Measurements from ENCODE around the gene CTRL.
A peak's percentile ranks its signal among the peaks of the same experiment; 100 is the strongest.

Gene CTRL

DNA sequence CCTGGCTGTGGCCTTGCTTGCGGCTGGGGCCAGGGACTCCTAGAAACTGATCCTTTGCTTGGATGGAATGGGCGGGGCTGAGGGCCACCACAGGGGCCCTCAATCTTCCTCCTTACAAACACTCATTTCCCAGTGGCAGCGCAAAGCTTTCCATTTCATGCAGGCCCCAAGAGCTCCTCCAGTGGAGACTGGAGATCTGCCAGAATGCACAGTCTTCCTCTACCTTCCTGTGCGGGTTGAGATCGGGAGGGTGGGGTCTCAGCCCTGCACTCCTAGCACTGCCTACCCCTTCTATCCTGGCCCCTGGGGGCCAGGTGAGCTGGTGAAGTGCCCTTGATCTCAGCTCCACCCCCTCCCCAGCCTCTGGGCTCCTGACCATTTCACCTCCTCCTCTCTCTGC, 45.3 kb downstream of the CTRL start:
- DNase-seq (ENCODE audit: low spot score), result no peak

GRCh38 chr16:67885976-67886375, 45.7 kb downstream of the CTRL start:
- DNase-seq (ENCODE audit: low spot score), result no peak

DNA sequence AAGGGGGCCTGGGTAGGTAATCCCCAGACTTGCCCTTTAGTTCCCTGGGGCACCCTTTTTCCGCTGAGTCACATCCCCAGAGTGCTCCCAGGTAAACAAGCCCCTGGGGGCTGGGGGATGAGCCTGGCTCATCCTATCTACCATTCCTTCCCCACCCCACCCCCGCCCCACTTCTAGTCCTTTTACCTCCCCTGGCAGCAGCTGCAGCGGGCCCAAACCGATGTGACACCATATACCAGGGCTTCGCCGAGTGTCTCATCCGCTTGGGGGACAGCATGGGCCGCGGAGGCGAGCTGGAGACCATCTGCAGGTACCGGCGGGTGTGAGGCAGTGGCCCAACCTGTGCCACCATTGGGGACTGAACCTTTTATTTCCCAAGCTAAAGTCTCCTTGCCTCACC, 46.1 kb downstream of the CTRL start:
- no peak for DNase-seq (ENCODE audit: low spot score)

- DNase-seq (ENCODE audit: low spot score), result no peak
Observed at GRCh38 chr16:67884684-67885083, 47.0 kb downstream of the CTRL start, which contains the start of gene NRN1L. NRN1L (plus strand) TSS chr16:67884885; CDS start chr16:67884904, 19 bp downstream.

DNA sequence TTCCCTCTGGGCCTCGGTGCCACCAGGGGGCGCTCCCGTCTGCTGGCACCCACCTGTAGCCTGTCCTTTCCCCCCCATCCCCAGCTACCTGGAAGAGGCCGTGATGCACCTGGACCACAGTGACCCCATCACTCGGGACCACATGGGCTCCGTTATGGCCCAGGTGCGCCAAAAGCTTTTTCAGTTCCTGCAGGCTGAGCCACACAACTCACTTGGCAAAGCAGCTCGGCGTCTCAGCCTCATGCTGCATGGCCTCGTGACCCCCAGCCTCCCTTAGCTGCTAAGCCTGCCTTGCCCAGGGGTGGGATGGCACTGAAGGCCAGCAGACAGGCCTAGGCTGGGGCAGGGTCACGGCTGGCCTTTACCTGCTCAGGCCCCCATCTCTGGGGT, 47.8 kb downstream of the CTRL start:
- DNase-seq (ENCODE audit: low spot score), result peak; percentile 72

DNA sequence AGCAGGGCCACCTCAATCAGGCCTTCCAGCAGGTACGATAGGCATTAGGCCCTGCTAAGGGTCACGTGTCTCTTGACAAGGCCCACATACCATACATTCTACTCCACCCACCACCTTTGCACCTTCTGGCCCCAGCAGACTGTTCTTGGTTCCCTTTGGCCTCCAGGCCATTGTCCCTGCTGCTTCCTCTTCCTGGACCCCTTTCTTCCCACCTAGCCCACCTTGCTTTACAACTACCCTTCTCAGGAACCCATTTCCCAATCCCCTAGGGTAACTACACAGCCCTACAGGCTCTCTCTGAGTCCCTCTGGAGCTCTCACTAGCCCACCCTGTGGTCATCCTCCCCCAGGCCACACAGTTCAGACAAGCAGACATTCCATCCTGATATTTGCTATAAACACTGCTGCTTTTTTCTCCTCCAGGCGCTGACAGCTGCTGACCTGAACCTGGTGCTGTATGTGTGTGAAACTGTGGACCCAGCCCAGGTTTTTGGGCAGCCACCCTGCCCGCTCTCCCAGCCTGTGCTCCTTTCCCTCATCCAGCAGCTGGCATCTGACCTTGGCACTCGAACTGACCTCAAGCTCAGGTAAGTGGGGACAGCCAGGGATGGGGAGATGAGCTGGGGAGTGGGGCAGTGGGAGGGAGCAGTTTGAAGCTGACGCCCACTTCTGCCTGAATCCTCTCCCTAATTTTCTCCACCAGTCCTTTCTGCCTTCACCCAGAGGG, 48.4 kb downstream of the CTRL start:
- no peak for DNase-seq (ENCODE audit: low spot score)

DNA sequence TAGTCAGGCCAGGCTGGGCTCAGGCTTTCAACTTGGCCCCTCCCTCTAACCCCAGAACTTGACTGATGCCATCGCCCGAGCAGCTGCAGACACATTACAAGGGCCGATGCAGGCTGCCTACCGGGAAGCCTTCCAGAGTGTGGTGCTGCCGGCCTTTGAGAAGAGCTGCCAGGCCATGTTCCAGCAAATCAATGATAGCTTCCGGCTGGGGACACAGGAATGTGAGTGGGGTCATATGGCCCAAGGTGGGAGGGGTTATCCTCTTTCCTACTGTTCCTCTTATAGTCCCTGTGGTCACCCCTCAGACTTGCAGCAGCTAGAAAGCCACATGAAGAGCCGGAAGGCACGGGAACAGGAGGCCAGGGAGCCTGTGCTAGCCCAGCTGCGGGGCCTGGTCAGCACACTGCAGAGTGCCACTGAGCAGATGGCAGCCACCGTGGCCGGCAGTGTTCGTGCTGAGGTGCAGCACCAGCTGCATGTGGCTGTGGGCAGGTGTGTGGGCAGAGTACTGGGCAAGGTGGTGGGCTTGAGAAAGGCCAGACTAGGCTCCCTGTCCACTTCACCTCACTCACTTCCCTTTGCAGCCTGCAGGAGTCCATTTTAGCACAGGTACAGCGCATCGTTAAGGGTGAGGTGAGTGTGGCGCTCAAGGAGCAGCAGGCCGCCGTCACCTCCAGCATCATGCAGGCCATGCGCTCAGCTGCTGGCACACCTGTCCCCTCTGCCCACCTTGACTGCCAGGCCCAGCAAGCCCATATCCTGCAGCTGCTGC, 49.1 kb downstream of the CTRL start:
- no peak for DNase-seq (ENCODE audit: low spot score)

DNA sequence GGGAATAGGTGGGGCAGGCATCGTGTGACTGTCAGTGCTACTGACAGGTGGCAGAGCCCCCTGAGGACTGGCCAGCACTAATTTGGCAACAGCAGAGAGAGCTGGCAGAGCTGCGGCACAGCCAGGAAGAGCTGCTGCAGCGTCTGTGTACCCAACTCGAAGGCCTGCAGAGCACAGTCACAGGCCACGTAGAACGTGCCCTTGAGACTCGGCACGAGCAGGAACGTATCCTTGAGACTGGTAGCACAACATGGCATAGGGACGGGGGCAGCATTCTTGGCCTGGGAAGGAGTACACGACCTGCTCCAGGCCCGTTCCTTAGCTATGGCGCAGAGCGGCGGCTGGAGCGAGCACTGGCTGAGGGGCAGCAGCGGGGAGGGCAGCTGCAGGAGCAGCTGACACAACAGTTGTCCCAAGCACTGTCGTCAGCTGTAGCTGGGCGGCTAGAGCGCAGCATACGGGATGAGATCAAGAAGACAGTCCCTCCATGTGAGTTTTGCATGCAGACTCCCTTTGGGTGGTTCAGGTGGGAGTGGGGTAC, 50.0 kb downstream of the CTRL start:
- no peak for DNase-seq (ENCODE audit: low spot score)

DNA sequence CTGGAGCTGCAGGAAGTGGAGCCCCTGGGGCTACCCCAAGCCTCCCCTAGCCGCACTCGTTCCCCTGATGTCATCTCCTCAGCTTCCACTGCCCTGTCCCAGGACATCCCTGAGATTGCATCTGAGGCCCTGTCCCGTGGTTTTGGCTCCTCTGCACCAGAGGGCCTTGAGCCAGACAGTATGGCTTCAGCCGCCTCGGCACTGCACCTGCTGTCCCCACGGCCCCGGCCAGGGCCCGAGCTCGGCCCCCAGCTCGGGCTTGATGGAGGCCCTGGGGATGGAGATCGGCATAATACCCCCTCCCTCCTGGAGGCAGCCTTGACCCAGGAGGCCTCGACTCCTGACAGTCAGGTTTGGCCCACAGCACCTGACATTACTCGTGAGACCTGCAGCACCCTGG, 51.1 kb downstream of the CTRL start:
- no peak for DNase-seq (ENCODE audit: low spot score)

DNA sequence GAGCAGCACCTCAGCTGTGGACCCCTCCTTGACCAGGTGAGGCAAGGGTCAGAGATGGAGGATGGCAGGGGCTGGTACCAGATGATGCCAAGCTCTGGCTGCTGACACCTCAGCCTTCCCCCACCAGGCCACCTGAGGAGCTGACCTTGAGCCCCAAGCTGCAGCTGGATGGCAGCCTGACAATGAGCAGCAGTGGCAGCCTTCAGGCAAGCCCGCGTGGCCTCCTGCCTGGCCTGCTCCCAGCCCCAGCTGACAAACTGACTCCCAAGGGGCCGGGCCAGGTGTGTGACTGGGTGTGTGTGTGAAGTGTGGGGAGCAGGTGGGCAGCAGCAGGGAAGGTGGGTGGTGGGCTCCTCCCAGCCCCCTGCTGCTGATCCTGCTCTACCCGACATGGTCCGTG, 51.7 kb downstream of the CTRL start:
- DNase-seq (ENCODE audit: low spot score), result no peak

Measured in hematopoietic multipotent progenitor cell treated with erythropoietin and hydrocortisone succinate and interleukin-3 and kit ligand, for 17 days (in vitro differentiated cells).